K562 (cell line): ENCODE data around the gene HDAC7. TPM values are rescaled to one million over a fixed set of nuclear protein-coding genes. Genes with fewer than 3 reads are reported as not detected.

ENCODE experiments used
- CC2D1A ChIP-seq: fragments of 450-650 bp; IDR thresholded peaks from 2 replicates; pipeline ENCODE4 v1.6.1; 2017; ENCODE audit warnings: mild to moderate bottlenecking
- ETV5 ChIP-seq: sonication (generic); formaldehyde crosslinking; IDR thresholded peaks from 2 replicates; pipeline ENCODE4 v1.4.0; 2020; ENCODE audit warnings: low read depth, mild to moderate bottlenecking, missing genetic modification reagents
- GABPB1 ChIP-seq: sonication (generic); formaldehyde crosslinking; IDR thresholded peaks from 2 replicates; pipeline ENCODE4 v1.8.0; 2022; ENCODE audit warnings: mild to moderate bottlenecking, missing genetic modification reagents
- GATAD2A ChIP-seq: fragments of 450-650 bp; IDR thresholded peaks from 2 replicates; pipeline ENCODE4 v1.6.1; 2017
- HDAC8 ChIP-seq: fragments of 450-650 bp; IDR thresholded peaks from 2 replicates; pipeline ENCODE4 v1.6.1; 2016; ENCODE audit warnings: mild to moderate bottlenecking, missing genetic modification characterization, moderate library complexity, missing compliant biosample characterization
- HNRNPLL ChIP-seq: fragments of 200-400 bp; formaldehyde crosslinking; IDR thresholded peaks from 2 replicates; pipeline ENCODE4 v1.6.1; 2017; ENCODE audit warnings: low read length, low read depth, mild to moderate bottlenecking; ENCODE audit not compliant: poor library complexity, severe bottlenecking
- JUND ChIP-seq, 2 experiments: IDR thresholded peaks; 2 replicates in 1 of 2; 3 replicates in 1 of 2; pipeline ENCODE4 v1.6.1; 2011; ENCODE audit warnings: borderline replicate concordance in 2 of 2, low read depth in 2 of 2, low read length in 2 of 2, improper control_type of control experiment in 1 of 2, missing biosample characterization in 1 of 2, missing genetic modification characterization in 1 of 2, missing genetic modification reagents in 1 of 2
- PCBP2 ChIP-seq: fragments of 200-400 bp; formaldehyde crosslinking; IDR thresholded peaks from 2 replicates; pipeline ENCODE4 v1.6.1; 2018; ENCODE audit warnings: low read length, low read depth, mild to moderate bottlenecking, moderate library complexity; ENCODE audit not compliant: poor library complexity, severe bottlenecking
- POLR2G ChIP-seq: fragments of 200-400 bp; formaldehyde crosslinking; IDR thresholded peaks from 2 replicates; pipeline ENCODE4 v1.6.1; 2017; ENCODE audit warnings: low read depth, mild to moderate bottlenecking, antibody characterized with exemption, low read length, moderate library complexity
- RCOR1 ChIP-seq, 2 experiments: IDR thresholded peaks; 2 replicates each; pipeline ENCODE4 v1.6.1; 2012; ENCODE audit warnings: low read depth in 2 of 2, low read length in 2 of 2, borderline replicate concordance in 1 of 2, improper control_type of control experiment in 1 of 2
- SMARCA4 ChIP-seq: fragments of 450-650 bp; IDR thresholded peaks from 2 replicates; pipeline ENCODE4 v1.6.1; 2016
- SRSF3 ChIP-seq: fragments of 200-400 bp; formaldehyde crosslinking; IDR thresholded peaks from 2 replicates; pipeline ENCODE4 v1.6.1; 2016; ENCODE audit warnings: mild to moderate bottlenecking, low read length, moderate library complexity; ENCODE audit not compliant: insufficient read depth
- TRIM24 ChIP-seq, 2 experiments: fragments of 450-650 bp; IDR thresholded peaks; 2 replicates each; pipeline ENCODE4 v1.6.1; 2016
- polyA plus RNA-seq, 8 experiments: library from polyadenylated mRNA; depleted of rRNA in 4 of 8; stranded (reverse) in 5 of 8; unstranded in 3 of 8; fragments of >200 nt; fragmentation: Nextera tagmentation in 2 of 8; fragmentation: Illumina TruSeq in 1 of 8; extraction: Ambion mirVana in 2 of 8; extraction: Trizol in 1 of 8; gene quantifications; 2 replicates each; pipeline versions ENCODE4 v1.2.1 to v1.2.3, GENCODE V29; 2011 to 2014; ENCODE audit warnings: inconsistent platforms in 1 of 8, missing spikeins in 1 of 8
- total RNA-seq, 7 experiments: library from RNA; depleted of rRNA in 6 of 7; stranded (reverse); fragments of >200 nt in 6 of 7; fragmentation: Illumina TruSeq in 2 of 7; extraction: Trizol in 2 of 7; gene quantifications; 2 replicates each; pipeline versions ENCODE4 v1.2.1 to v1.2.3, GENCODE V29; 2011 to 2021; ENCODE audit warnings: low replicate concordance in 1 of 7
- TF ChIP-seq, protein P1 (sequence below): fragments of 200-800 bp; sonication (Bioruptor generic); IDR thresholded peaks from 2 replicates; pipeline ENCODE4 v1.6.1; 2017; ENCODE audit warnings: missing genetic modification characterization, missing compliant biosample characterization
- TF ChIP-seq, protein P2 (sequence below): fragments of 450-650 bp; formaldehyde crosslinking; IDR thresholded peaks from 2 replicates; pipeline ENCODE4 v1.4.0; 2020; ENCODE audit warnings: mild to moderate bottlenecking, moderate library complexity
- TF ChIP-seq, protein P3 (sequence below): fragments of 250-450 bp; sonication (Bioruptor Pico); IDR thresholded peaks from 2 replicates; pipeline ENCODE4 v1.6.1; 2021; ENCODE audit warnings: mild to moderate bottlenecking
- TF ChIP-seq, protein P4 (sequence below), 3 experiments: fragments of 200-800 bp in 1 of 3; sonication (Bioruptor generic) in 1 of 3; sonication (generic) in 1 of 3; formaldehyde crosslinking in 1 of 3; IDR thresholded peaks; 2 replicates each; pipeline versions ENCODE4 v1.6.1 to v1.8.0; 2016 to 2022; ENCODE audit warnings: mild to moderate bottlenecking in 2 of 3, missing compliant biosample characterization in 2 of 3, missing genetic modification characterization in 2 of 3, missing genetic modification reagents in 1 of 3
- TF ChIP-seq, protein P5 (sequence below): fragments of 250-450 bp; sonication (Bioruptor Pico); IDR thresholded peaks from 2 replicates; pipeline ENCODE4 v1.4.0; 2020; ENCODE audit warnings: mild to moderate bottlenecking, moderate library complexity

The HDAC7 gene
- total and polyA plus RNA-seq, 9 of the 15 experiments (the other 6 are each of a cell fraction or from before 2014, with no cell fraction given): 2.5 to 129 (median 31.1) TPM

GRCh38 chr12:47742253-47742825 lies 77.4 kb downstream of the HDAC7 start (continued):
- TF ChIP-seq, protein P1, sequence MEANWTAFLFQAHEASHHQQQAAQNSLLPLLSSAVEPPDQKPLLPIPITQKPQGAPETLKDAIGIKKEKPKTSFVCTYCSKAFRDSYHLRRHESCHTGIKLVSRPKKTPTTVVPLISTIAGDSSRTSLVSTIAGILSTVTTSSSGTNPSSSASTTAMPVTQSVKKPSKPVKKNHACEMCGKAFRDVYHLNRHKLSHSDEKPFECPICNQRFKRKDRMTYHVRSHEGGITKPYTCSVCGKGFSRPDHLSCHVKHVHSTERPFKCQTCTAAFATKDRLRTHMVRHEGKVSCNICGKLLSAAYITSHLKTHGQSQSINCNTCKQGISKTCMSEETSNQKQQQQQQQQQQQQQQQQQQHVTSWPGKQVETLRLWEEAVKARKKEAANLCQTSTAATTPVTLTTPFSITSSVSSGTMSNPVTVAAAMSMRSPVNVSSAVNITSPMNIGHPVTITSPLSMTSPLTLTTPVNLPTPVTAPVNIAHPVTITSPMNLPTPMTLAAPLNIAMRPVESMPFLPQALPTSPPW: peak; percentile 42; the same call in 1 of the 2 replicates
- TF ChIP-seq, protein P2, sequence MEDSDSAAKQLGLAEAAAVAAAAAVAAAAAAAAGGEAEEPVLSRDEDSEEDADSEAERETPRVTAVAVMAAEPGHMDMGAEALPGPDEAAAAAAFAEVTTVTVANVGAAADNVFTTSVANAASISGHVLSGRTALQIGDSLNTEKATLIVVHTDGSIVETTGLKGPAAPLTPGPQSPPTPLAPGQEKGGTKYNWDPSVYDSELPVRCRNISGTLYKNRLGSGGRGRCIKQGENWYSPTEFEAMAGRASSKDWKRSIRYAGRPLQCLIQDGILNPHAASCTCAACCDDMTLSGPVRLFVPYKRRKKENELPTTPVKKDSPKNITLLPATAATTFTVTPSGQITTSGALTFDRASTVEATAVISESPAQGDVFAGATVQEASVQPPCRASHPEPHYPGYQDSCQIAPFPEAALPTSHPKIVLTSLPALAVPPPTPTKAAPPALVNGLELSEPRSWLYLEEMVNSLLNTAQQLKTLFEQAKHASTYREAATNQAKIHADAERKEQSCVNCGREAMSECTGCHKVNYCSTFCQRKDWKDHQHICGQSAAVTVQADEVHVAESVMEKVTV (CRISPR knock-in tag): peak; percentile 92
- no peak for TF ChIP-seq GABPB1 (CRISPR knock-in tag)
- TF ChIP-seq POLR2G: no peak
- TF ChIP-seq HNRNPLL: no peak
- 0 out of 2 replicates have a peak, but pooled peaks have one; percentile 12 for TF ChIP-seq JUND (IDR thresholded peaks at IDR 0.05; ENCODE audit: borderline replicate concordance, low read depth, low read length)
- TF ChIP-seq JUND (tag; IDR thresholded peaks at IDR 0.05; ENCODE audit: borderline replicate concordance, low read depth, low read length): no peak; the same call in 2 of the 3 replicates
- no peak for TF ChIP-seq HDAC8
- TF ChIP-seq PCBP2: no peak
- TF ChIP-seq TRIM24 (IDR thresholded peaks at IDR 0.05): no peak
- no peak for TF ChIP-seq GATAD2A
- TF ChIP-seq, protein P3, sequence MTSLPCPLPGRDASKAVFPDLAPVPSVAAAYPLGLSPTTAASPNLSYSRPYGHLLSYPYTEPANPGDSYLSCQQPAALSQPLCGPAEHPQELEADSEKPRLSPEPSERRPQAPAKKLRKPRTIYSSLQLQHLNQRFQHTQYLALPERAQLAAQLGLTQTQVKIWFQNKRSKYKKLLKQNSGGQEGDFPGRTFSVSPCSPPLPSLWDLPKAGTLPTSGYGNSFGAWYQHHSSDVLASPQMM (CRISPR knock-in tag): no peak
- no peak for TF ChIP-seq SRSF3
- peak in 1 of 2 experiments; percentile 79; a peak in 2 of 4 replicates for TF ChIP-seq RCOR1 (IDR thresholded peaks at IDR 0.05; ENCODE audit: borderline replicate concordance in 1 of 2, low read depth in 2 of 2, low read length in 2 of 2)
- TF ChIP-seq CC2D1A: peak; percentile 88
- TF ChIP-seq, protein P4, sequence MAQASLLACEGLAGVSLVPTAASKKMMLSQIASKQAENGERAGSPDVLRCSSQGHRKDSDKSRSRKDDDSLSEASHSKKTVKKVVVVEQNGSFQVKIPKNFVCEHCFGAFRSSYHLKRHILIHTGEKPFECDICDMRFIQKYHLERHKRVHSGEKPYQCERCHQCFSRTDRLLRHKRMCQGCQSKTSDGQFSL (CRISPR knock-in tag; IDR thresholded peaks at IDR 0.05): no peak
- TF ChIP-seq, protein P4 (tag; IDR thresholded peaks at IDR 0.05): no peak
- no peak for TF ChIP-seq SMARCA4
- TF ChIP-seq, protein P5, sequence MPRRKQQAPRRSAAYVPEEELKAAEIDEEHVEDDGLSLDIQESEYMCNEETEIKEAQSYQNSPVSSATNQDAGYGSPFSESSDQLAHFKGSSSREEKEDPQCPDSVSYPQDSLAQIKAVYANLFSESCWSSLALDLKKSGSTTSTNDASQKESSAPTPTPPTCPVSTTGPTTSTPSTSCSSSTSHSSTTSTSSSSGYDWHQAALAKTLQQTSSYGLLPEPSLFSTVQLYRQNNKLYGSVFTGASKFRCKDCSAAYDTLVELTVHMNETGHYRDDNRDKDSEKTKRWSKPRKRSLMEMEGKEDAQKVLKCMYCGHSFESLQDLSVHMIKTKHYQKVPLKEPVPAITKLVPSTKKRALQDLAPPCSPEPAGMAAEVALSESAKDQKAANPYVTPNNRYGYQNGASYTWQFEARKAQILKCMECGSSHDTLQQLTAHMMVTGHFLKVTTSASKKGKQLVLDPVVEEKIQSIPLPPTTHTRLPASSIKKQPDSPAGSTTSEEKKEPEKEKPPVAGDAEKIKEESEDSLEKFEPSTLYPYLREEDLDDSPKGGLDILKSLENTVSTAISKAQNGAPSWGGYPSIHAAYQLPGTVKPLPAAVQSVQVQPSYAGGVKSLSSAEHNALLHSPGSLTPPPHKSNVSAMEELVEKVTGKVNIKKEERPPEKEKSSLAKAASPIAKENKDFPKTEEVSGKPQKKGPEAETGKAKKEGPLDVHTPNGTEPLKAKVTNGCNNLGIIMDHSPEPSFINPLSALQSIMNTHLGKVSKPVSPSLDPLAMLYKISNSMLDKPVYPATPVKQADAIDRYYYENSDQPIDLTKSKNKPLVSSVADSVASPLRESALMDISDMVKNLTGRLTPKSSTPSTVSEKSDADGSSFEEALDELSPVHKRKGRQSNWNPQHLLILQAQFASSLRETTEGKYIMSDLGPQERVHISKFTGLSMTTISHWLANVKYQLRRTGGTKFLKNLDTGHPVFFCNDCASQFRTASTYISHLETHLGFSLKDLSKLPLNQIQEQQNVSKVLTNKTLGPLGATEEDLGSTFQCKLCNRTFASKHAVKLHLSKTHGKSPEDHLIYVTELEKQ (CRISPR knock-in tag): no peak
- TF ChIP-seq ETV5 (CRISPR knock-in tag): 0 out of 2 replicates have a peak, but pooled peaks have one; percentile 51
